ENCODE results near the gene ZPR1. TPM values are rescaled to one million over a fixed set of nuclear protein-coding genes. Genes with fewer than 3 reads are reported as not detected.
"Not testable (repeated sequence)": the region's sequence is repeated elsewhere in the genome, so short reads cannot be mapped to it uniquely, and the experiment has no call there.

ZPR1 gene
- total RNA-seq, 1 donor: 36.2 TPM

DNA sequence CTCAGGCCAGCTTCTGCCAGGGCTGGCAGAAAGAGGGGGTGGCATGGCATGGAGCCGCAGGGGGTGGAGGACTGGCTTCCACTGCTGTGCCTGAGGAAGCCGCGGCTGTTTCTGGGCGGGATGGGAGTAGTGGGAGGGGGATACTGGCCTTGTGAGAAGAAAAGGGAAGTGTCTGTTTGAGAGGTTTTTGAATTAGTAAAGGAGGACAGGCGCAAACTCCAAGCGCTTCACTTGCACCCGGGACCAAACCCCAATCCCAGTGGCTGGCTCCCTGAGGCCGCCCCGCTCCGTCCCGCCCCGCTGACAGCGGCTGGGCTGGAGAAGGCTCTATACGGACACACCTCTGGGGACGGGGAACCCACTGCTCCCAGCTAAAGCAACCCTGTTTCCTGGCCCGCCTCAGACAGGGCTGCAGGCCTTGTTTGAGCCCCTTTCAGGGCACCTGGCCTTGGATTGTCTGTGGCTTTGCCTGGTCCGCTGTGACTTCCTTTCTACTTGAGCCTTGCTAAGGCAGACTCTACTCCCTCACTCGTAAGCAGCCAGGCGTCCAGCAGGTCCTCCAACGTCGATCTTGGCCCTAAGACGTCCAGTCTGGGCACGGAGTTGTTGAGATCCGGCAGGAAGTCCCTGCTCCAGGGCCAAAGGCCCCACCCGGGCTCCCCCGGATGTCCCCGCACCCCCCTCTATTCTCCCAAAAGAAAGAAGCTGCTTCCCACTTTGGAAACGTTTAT is 47.4 kb upstream of the ZPR1 start:
- no peak for DNase-seq (ENCODE audit: insufficient read length, low spot score, missing footprints)
- H3K27ac ChIP-seq (ENCODE audit: low read depth, low read length): peak overlapping the region; percentile 1
- H3K4me3 ChIP-seq (ENCODE audit: insufficient read depth, low read length): peak overlapping the region; percentile 60

DNA sequence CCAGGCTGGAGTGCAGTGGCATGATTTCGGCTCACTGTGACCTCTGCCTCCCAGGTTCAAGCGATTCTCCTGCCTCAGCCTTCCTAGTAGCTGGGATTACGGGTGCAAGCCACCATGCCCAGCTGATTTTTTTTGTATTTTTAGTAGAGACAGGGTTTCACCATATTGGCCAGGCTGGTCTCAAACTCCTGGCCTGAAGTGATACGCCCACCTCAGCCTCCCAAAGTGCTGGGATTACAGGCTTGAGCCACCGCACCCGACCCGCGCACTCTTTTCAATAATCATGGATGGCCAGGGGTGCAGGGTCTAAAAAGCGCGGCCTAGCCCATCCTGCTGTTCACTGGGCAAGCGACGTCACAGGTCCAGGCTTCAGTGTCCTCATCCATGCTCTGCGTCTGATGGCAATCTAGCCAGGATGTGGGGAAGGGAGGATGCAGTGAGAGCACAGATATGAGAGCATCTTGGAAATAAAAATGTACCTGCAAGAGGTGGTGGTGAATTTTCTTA is 46.8 kb upstream of the ZPR1 start:
- H3K4me3 ChIP-seq (ENCODE audit: insufficient read depth, low read length); H3K9me3 ChIP-seq (ENCODE audit: low read depth, low read length); H3K27me3 ChIP-seq (ENCODE audit: insufficient read depth, low read length); H3K27ac ChIP-seq (ENCODE audit: low read depth, low read length); H3K79me2 ChIP-seq (ENCODE audit: insufficient read depth, low read length); H3K36me3 ChIP-seq (ENCODE audit: insufficient read depth, low read length); DNase-seq (ENCODE audit: insufficient read length, low spot score, missing footprints); H3K4me2 ChIP-seq (ENCODE audit: insufficient read depth, low read length); H3K4me1 ChIP-seq (ENCODE audit: insufficient read depth, low read length); H2AFZ ChIP-seq (ENCODE audit: low read length); H4K20me1 ChIP-seq (ENCODE audit: insufficient read depth, low read length): not testable (repeated sequence)

More for the DNA sequence above, 47.4 kb upstream of the ZPR1 start:
- no peaks in the 10 kb centered on the region for H4K20me1 ChIP-seq (ENCODE audit: insufficient read depth, low read length)
- no peaks in the 10 kb centered on the region for H3K4me1 ChIP-seq (ENCODE audit: insufficient read depth, low read length)
- no peaks in the 10 kb centered on the region for H3K9me3 ChIP-seq (ENCODE audit: low read depth, low read length)
- H2AFZ ChIP-seq (ENCODE audit: low read length): peak overlapping the region; percentile 35
- H3K79me2 ChIP-seq (ENCODE audit: insufficient read depth, low read length): no peaks in the 10 kb centered on the region
- no peaks in the 10 kb centered on the region for H3K36me3 ChIP-seq (ENCODE audit: insufficient read depth, low read length)
- no peaks in the 10 kb centered on the region for H3K27me3 ChIP-seq (ENCODE audit: insufficient read depth, low read length)
- TF ChIP-seq, protein P1, sequence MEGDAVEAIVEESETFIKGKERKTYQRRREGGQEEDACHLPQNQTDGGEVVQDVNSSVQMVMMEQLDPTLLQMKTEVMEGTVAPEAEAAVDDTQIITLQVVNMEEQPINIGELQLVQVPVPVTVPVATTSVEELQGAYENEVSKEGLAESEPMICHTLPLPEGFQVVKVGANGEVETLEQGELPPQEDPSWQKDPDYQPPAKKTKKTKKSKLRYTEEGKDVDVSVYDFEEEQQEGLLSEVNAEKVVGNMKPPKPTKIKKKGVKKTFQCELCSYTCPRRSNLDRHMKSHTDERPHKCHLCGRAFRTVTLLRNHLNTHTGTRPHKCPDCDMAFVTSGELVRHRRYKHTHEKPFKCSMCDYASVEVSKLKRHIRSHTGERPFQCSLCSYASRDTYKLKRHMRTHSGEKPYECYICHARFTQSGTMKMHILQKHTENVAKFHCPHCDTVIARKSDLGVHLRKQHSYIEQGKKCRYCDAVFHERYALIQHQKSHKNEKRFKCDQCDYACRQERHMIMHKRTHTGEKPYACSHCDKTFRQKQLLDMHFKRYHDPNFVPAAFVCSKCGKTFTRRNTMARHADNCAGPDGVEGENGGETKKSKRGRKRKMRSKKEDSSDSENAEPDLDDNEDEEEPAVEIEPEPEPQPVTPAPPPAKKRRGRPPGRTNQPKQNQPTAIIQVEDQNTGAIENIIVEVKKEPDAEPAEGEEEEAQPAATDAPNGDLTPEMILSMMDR (IDR thresholded peaks at IDR 0.05; ENCODE audit: extremely low read depth, low read depth, low read length): no peak
- H3K4me2 ChIP-seq (ENCODE audit: insufficient read depth, low read length): peak overlapping the region; percentile 42

DNA sequence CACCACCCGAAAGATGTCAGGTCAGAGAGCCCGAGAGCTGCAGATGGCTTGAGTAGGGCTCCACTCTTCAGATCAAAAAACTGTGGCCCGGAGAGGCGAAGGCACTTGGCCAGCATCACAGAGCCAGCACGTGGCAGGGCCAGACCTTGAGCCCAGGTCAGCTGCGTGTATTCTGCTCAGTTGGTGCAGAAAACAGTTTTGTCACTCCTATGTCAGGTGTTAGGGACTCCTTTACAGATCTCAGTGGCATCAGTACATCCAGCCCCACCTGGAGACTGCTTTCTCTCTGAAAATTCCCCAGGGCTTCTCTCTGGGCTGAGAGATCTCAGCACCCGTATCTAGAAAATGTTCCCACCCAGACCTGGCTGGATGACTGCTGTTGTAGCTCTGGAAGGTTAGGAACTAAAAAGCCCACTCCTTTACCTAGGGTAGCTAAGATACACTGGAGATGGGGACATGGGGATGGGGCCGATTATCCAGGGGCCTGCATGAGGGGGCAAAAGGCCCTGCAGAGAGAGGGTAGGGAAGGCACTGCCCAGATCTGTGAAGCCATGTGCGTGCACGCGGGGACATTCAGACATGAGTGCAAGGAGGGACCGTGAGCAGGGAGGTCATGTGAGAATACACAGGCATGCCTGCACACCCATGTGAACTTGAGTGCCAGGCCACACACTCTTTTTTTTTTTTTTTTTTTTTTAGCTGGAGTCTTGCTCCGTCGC is 46.2 kb upstream of the ZPR1 start:
- H3K4me2 ChIP-seq (ENCODE audit: insufficient read depth, low read length): no peak overlapping the region
- TF ChIP-seq, protein P1 (IDR thresholded peaks at IDR 0.05; ENCODE audit: extremely low read depth, low read depth, low read length): no peak
- H3K9me3 ChIP-seq (ENCODE audit: low read depth, low read length): no peaks in the 10 kb centered on the region
- no peak overlapping the region for H2AFZ ChIP-seq (ENCODE audit: low read length)
- H3K4me1 ChIP-seq (ENCODE audit: insufficient read depth, low read length): peaks cover 9% of the 10 kb centered on the region
- no peaks in the 10 kb centered on the region for H3K79me2 ChIP-seq (ENCODE audit: insufficient read depth, low read length)
- H3K36me3 ChIP-seq (ENCODE audit: insufficient read depth, low read length): no peaks in the 10 kb centered on the region
- H3K4me3 ChIP-seq (ENCODE audit: insufficient read depth, low read length): no peak overlapping the region
- no peak overlapping the region for H3K27ac ChIP-seq (ENCODE audit: low read depth, low read length)
- no peaks in the 10 kb centered on the region for H3K27me3 ChIP-seq (ENCODE audit: insufficient read depth, low read length)
- DNase-seq (ENCODE audit: insufficient read length, low spot score, missing footprints): no peak
- H4K20me1 ChIP-seq (ENCODE audit: insufficient read depth, low read length): no peaks in the 10 kb centered on the region

DNA sequence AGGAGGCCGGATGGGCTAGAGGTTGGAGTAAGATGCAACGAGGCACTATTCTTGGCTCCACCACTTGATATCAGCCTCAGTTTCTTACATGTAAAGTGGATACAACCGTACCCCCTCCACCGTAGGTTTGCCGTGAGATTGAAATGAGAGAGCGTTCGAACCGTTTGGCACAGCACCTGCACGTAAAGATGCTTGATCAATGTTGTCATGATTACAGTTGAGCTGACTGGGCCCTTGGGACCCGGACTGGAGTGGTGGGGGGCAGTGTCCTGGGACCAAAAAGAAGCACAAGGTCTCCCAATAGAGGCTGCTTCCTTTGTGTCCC is 45.6 kb upstream of the ZPR1 start:
- no peaks in the 10 kb centered on the region for H3K27me3 ChIP-seq (ENCODE audit: insufficient read depth, low read length)
- H3K4me1 ChIP-seq (ENCODE audit: insufficient read depth, low read length): peaks cover 9% of the 10 kb centered on the region
- no peak for DNase-seq (ENCODE audit: insufficient read length, low spot score, missing footprints)
- no peaks in the 10 kb centered on the region for H3K79me2 ChIP-seq (ENCODE audit: insufficient read depth, low read length)
- no peaks in the 10 kb centered on the region for H3K36me3 ChIP-seq (ENCODE audit: insufficient read depth, low read length)
- H3K9me3 ChIP-seq (ENCODE audit: low read depth, low read length): no peaks in the 10 kb centered on the region
- no peak overlapping the region for H3K4me3 ChIP-seq (ENCODE audit: insufficient read depth, low read length)
- H4K20me1 ChIP-seq (ENCODE audit: insufficient read depth, low read length): no peaks in the 10 kb centered on the region
- no peak overlapping the region for H3K4me2 ChIP-seq (ENCODE audit: insufficient read depth, low read length)
- TF ChIP-seq, protein P1 (IDR thresholded peaks at IDR 0.05; ENCODE audit: extremely low read depth, low read depth, low read length): no peak
- H2AFZ ChIP-seq (ENCODE audit: low read length): no peak overlapping the region
- H3K27ac ChIP-seq (ENCODE audit: low read depth, low read length): no peak overlapping the region
